Neural cell (in vitro differentiated cells): ENCODE measurements around the gene ADISSP.

Experiments used
- EP300 ChIP-seq: fragments of 450-650 bp; conservative IDR thresholded peaks from 2 replicates; pipeline ENCODE4 v1.6.1; 2014; ENCODE audit warnings: antibody characterized with exemption, mild to moderate bottlenecking, moderate library complexity; ENCODE audit not compliant: poor library complexity, severe bottlenecking
- POLR2AphosphoS5 ChIP-seq: IDR thresholded peaks from 2 replicates; pipeline ENCODE4 v1.6.1; 2012
- TF ChIP-seq, protein P1 (sequence below): fragments of 450-650 bp; IDR thresholded peaks from 2 replicates; pipeline ENCODE4 v1.5.1; 2014; ENCODE audit warnings: antibody characterized with exemption, mild to moderate bottlenecking, moderate library complexity; ENCODE audit not compliant: poor library complexity, severe bottlenecking
- TF ChIP-seq, protein P2 (sequence below): IDR thresholded peaks from 2 replicates; pipeline ENCODE4 v1.6.1; 2012; ENCODE audit warnings: borderline replicate concordance

DNA sequence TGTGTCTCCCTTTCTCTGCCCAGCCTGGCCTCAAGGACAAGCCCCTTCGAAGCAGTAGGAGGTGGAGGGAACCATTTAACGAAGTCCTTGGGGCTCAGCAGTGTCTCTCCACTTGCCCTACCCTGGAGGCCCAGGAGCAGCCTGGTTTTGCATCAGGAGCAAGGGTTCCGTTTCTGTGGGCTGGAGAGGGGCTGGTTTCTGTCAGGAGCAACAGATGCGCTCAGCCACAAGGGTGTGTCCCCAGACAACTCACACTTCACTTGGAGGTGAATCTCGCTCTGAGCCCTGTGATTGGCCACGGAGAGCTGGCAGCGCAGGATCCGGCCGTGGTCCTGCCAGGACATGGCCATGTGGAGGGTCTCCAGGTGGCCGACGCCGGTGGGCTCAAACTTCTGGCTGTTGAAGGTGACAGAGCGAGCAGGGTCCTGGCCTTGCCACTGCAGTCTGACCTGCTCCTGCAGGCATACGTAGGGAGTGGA lies 62.0 kb downstream of the ADISSP start:
- TF ChIP-seq EP300: no peak
- TF ChIP-seq, protein P1, sequence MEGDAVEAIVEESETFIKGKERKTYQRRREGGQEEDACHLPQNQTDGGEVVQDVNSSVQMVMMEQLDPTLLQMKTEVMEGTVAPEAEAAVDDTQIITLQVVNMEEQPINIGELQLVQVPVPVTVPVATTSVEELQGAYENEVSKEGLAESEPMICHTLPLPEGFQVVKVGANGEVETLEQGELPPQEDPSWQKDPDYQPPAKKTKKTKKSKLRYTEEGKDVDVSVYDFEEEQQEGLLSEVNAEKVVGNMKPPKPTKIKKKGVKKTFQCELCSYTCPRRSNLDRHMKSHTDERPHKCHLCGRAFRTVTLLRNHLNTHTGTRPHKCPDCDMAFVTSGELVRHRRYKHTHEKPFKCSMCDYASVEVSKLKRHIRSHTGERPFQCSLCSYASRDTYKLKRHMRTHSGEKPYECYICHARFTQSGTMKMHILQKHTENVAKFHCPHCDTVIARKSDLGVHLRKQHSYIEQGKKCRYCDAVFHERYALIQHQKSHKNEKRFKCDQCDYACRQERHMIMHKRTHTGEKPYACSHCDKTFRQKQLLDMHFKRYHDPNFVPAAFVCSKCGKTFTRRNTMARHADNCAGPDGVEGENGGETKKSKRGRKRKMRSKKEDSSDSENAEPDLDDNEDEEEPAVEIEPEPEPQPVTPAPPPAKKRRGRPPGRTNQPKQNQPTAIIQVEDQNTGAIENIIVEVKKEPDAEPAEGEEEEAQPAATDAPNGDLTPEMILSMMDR: no peak
- TF ChIP-seq, protein P2, sequence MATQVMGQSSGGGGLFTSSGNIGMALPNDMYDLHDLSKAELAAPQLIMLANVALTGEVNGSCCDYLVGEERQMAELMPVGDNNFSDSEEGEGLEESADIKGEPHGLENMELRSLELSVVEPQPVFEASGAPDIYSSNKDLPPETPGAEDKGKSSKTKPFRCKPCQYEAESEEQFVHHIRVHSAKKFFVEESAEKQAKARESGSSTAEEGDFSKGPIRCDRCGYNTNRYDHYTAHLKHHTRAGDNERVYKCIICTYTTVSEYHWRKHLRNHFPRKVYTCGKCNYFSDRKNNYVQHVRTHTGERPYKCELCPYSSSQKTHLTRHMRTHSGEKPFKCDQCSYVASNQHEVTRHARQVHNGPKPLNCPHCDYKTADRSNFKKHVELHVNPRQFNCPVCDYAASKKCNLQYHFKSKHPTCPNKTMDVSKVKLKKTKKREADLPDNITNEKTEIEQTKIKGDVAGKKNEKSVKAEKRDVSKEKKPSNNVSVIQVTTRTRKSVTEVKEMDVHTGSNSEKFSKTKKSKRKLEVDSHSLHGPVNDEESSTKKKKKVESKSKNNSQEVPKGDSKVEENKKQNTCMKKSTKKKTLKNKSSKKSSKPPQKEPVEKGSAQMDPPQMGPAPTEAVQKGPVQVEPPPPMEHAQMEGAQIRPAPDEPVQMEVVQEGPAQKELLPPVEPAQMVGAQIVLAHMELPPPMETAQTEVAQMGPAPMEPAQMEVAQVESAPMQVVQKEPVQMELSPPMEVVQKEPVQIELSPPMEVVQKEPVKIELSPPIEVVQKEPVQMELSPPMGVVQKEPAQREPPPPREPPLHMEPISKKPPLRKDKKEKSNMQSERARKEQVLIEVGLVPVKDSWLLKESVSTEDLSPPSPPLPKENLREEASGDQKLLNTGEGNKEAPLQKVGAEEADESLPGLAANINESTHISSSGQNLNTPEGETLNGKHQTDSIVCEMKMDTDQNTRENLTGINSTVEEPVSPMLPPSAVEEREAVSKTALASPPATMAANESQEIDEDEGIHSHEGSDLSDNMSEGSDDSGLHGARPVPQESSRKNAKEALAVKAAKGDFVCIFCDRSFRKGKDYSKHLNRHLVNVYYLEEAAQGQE: no peak
- TF ChIP-seq POLR2AphosphoS5: no peak
